Myometrial cell (primary cell): ENCODE data around the gene GPN2. TPM values are rescaled to one million over a fixed set of nuclear protein-coding genes. Genes with fewer than 3 reads are reported as not detected.

Experiments used
- total RNA-seq: library from RNA; depleted of rRNA; stranded (reverse); fragments of >200 nt; gene quantifications from 2 replicates; pipeline ENCODE4 v1.2.3, GENCODE V29; 2015

GPN2 gene
- total RNA-seq, result 16.0 and 18.2 TPM in 2 replicates

GRCh38 chr1:26889551-26890466 is at the start of gene GPN2:
Gene GPN2, minus strand, starts transcription at chr1:26890283. Its CDS starts 187 bp downstream, at chr1:26890096.

GRCh38 chr1:26921540-26922430 is 31.7 kb upstream of the GPN2 start, which contains the start of gene NUDC:
Gene NUDC, plus strand, starts transcription at chr1:26921743. Its CDS starts 106 bp downstream, at chr1:26921849.

GRCh38 chr1:26913754-26914619 is 23.9 kb upstream of the GPN2 start, which contains the start of gene NR0B2:
Gene NR0B2, minus strand, starts transcription at chr1:26913975. Its CDS starts 35 bp downstream, at chr1:26913940.

GRCh38 chr1:26900001-26900814 is 10.1 kb upstream of the GPN2 start, which contains the start of gene GPATCH3:
Gene GPATCH3, minus strand, starts transcription at chr1:26900467. Its CDS starts 25 bp downstream, at chr1:26900442.

GRCh38 chr1:26862781-26863684 is 27.1 kb downstream of the GPN2 start, which contains the start of gene SFN:
Gene SFN, plus strand, starts transcription at chr1:26863149. Its CDS starts 64 bp downstream, at chr1:26863213.

GRCh38 chr1:26826261-26827105 is 63.6 kb downstream of the GPN2 start, which contains the start of gene ZDHHC18:
Gene ZDHHC18, plus strand, starts transcription at chr1:26826688. Its CDS starts 117 bp downstream, at chr1:26826805.

Other genes with a start within 250 kb of the GPN2 start
- 19.0 and 19.3 TPM in 2 replicates for gene ARID1A, start 194.3 kb downstream of the GPN2 start, total RNA-seq
- gene PIGV, start 102.3 kb downstream of the GPN2 start, total RNA-seq, result 15.2 and 26.5 TPM in 2 replicates
- gene ZDHHC18, start 63.6 kb downstream of the GPN2 start, total RNA-seq, result 27.3 and 27.7 TPM in 2 replicates
- 0.29 and 0.35 TPM in 2 replicates for gene SFN, start 27.1 kb downstream of the GPN2 start, total RNA-seq
- 9.8 and 14.7 TPM in 2 replicates for gene GPATCH3, start 10.2 kb upstream of the GPN2 start, total RNA-seq
- not detected in 2 replicates for gene NR0B2, start 23.7 kb upstream of the GPN2 start, total RNA-seq
- 90.2 and 98.4 TPM in 2 replicates for gene NUDC, start 31.5 kb upstream of the GPN2 start, total RNA-seq
- 0.18 and 0.58 TPM in 2 replicates for gene KDF1, start 70.2 kb upstream of the GPN2 start, total RNA-seq
- gene TRNP1, start 103.4 kb upstream of the GPN2 start, total RNA-seq, result 119 and 188 TPM in 2 replicates
- gene TENT5B, start 122.6 kb upstream of the GPN2 start, total RNA-seq, result 13.3 and 13.8 TPM in 2 replicates